Adrenal gland (tissue), 12 donors: ENCODE data around the gene PAMR1. TPM values are rescaled to one million over a fixed set of nuclear protein-coding genes. Genes with fewer than 3 reads are reported as not detected.

Experiments used
- DNase-seq, 7 donors: peaks; one replicate each; pipeline ENCODE4 v3.0.0-alpha.2; 2019 to 2020
- H3K27ac ChIP-seq, 5 donors: fragments of 200-600 bp; sonication (generic) in 4 of 5; 1 replicate in 3 of 5; 2 replicates in 2 of 5; pipeline versions ENCODE4 v1.5.1 to v1.8.0; 2016 to 2020; ENCODE audit warnings: mild to moderate bottlenecking in 1 of 5
- H3K27me3 ChIP-seq: fragments of 200-600 bp; 2 replicates; pipeline ENCODE4 v1.8.0; 2021
- H3K36me3 ChIP-seq, 2 donors: fragments of 200-600 bp; replicated peaks in 1 of 2; 1 replicate in 1 of 2; 2 replicates in 1 of 2; pipeline versions ENCODE4 v1.5.1 to v1.8.0; 2018 to 2022
- H3K4me1 ChIP-seq, 2 donors: fragments of 200-600 bp; replicated peaks in 1 of 2; 1 replicate in 1 of 2; 2 replicates in 1 of 2; pipeline versions ENCODE4 v1.5.1 to v1.8.0; 2018 to 2021
- H3K4me3 ChIP-seq, 4 donors: fragments of 200-600 bp; sonication (generic) in 3 of 4; one replicate each; pipeline ENCODE4 v1.5.1; 2016 to 2018
- H3K9me3 ChIP-seq, 3 donors: fragments of 200-600 bp; sonication (generic) in 1 of 3; replicated peaks in 1 of 3; 1 replicate in 2 of 3; 2 replicates in 1 of 3; pipeline versions ENCODE4 v1.5.1 to v1.8.0; 2016 to 2021
- POLR2A ChIP-seq, 2 donors: fragments of 450-650 bp; IDR thresholded peaks; one replicate each; pipeline ENCODE4 v1.6.1; 2017; ENCODE audit warnings: antibody characterized with exemption in 2 of 2, mild to moderate bottlenecking in 2 of 2, moderate library complexity in 1 of 2
- WGBS, 4 donors: extraction: QIAGEN DNeasy Blood & Tissue Kit in 2 of 4; methylation state at CpG; one replicate each; pipeline versions ENCODE4 v1.1.5 to v1.1.7; 2013 to 2017; 5-methylcytosine and 5-hydroxymethylcytosine counted together
- intact Hi-C, 2 donors: fragments of 100-400 bp; cut with DNase I; formaldehyde crosslinking; loops; one replicate each; pipeline versions ENCODE4 v1.14.1 to v1.15.0; 2022 to 2023
- polyA plus RNA-seq, 3 donors: library from polyadenylated mRNA; stranded (reverse); fragments of 200-250 nt in 2 of 3; fragments of 350-450 nt in 1 of 3; fragmentation: Illumina TruSeq in 1 of 3; extraction: RNeasy Lipid Tissue Mini Kit (QIAGEN cat#74804) in 1 of 3; gene quantifications; one replicate each; pipeline ENCODE4 v1.2.3, GENCODE V29; 2013 to 2014
- total RNA-seq, 9 donors: library from RNA; depleted of rRNA in 4 of 9; stranded (reverse); fragments of >200 nt in 4 of 9; fragments of 120-200 nt in 1 of 9; fragmentation: NEBNext Ultra II Directional in 1 of 9; extraction: Animal tissue kit (Norgen Biotek cat#: 25700) in 1 of 9; gene quantifications; one replicate each; pipeline versions ENCODE4 v1.1.0 to v1.2.4, GENCODE V29; 2013 to 2023
- TF ChIP-seq, protein P1 (sequence below), 6 experiments: fragments of 450-650 bp in 4 of 6; fragments of 200-600 bp in 2 of 6; sonication (generic) in 1 of 6; IDR thresholded peaks; 1 replicate in 5 of 6; 2 replicates in 1 of 6; pipeline versions ENCODE4 v1.5.1 to v1.8.0; 2016 to 2021; ENCODE audit warnings: antibody characterized with exemption in 6 of 6, mild to moderate bottlenecking in 2 of 6, moderate library complexity in 1 of 6
- donor health status: healthy with polysubstance abuse.
- donor health status: Bipolar disorder and iron deficiency.
- donor health status: DM: yes; HTN: yes; CAD: no.
- donor health status: DM: no; HTN: no; CAD: no.
- donor health status: DM: no; HTN: no; CAD: no.
- donor health status: DM: yes; HTN: yes; CAD: no.

Gene PAMR1
- total and polyA plus RNA-seq, 12 donors: 4.3 to 25.7 (median 11.2) TPM

DNA sequence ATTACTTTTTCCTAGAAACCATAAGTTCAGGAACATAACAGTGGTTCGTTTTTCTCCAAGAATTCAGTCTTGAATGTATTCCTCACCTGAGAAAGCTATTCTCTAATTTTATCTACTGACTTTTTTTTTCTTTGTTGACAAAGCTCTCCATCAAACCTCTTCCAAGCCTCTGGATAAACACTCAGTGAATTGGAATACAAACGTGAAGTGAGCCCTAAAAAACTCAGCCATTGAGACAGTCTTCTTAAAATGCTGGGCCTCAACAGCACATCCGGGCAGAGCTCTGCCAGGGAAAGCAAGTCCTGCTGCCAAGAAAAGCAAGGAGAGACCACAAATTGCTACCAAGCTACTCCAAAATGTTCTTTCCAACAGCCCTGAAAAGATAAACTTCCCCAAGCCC lies 98.3 kb downstream of the PAMR1 start:
- peaks cover 0 to 3% of the 10 kb centered on the region in 2 donors for H3K4me1 ChIP-seq
- H3K27ac ChIP-seq: no peak overlapping the region
- no peak overlapping the region for H3K4me3 ChIP-seq
- H3K36me3 ChIP-seq: no peaks in the 10 kb centered on the region
- H3K9me3 ChIP-seq: no peaks in the 10 kb centered on the region
- DNase-seq: no peak
- 45 to 47% (median 45%) methylated on average over 3 of the region's 3 CpGs for WGBS, 4 donors
- peaks cover 6% of the 10 kb centered on the region for H3K27me3 ChIP-seq
- intact Hi-C loops: no loop called here
- TF ChIP-seq, protein P1, sequence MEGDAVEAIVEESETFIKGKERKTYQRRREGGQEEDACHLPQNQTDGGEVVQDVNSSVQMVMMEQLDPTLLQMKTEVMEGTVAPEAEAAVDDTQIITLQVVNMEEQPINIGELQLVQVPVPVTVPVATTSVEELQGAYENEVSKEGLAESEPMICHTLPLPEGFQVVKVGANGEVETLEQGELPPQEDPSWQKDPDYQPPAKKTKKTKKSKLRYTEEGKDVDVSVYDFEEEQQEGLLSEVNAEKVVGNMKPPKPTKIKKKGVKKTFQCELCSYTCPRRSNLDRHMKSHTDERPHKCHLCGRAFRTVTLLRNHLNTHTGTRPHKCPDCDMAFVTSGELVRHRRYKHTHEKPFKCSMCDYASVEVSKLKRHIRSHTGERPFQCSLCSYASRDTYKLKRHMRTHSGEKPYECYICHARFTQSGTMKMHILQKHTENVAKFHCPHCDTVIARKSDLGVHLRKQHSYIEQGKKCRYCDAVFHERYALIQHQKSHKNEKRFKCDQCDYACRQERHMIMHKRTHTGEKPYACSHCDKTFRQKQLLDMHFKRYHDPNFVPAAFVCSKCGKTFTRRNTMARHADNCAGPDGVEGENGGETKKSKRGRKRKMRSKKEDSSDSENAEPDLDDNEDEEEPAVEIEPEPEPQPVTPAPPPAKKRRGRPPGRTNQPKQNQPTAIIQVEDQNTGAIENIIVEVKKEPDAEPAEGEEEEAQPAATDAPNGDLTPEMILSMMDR (IDR thresholded peaks at IDR 0.05): no peak
- TF ChIP-seq POLR2A (IDR thresholded peaks at IDR 0.05): no peak

DNA sequence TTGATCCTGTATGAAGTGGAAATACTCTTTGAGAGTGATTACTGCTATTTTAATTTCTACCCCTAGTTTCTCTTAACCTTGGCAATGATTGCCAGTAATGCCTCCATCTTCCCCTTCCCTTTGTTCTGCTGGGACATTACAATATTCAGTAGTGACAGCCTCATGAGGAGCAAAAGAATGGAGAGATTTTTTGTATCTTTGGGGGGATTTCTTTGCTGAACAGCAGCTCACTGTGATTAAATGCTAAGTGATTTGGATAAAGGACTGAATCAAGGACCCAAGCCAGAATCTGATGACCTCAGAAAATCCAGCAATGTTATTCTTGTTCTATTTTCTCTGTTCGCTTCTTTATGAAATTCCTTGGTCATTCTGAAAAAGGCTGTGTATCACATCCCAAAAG lies 99.1 kb downstream of the PAMR1 start:
- Histone ChIP-seq H3K27me3 (peaks cover 1% of the 10 kb centered on the region), H3K4me1 (peaks cover 0 to 3% of the 10 kb centered on the region in 2 donors), H3K4me3 (no peak overlapping the region), H3K9me3 (no peaks in the 10 kb centered on the region), H3K36me3 (no peaks in the 10 kb centered on the region), H3K27ac (no peak overlapping the region)
- intact Hi-C loops: no loop called here
- no peak for TF ChIP-seq POLR2A (IDR thresholded peaks at IDR 0.05)
- TF ChIP-seq, protein P1 (IDR thresholded peaks at IDR 0.05): no peak
- DNase-seq: no peak
- 41 to 71% (median 64%) methylated on average over 1 of the region's 1 CpG for WGBS, 4 donors

DNA sequence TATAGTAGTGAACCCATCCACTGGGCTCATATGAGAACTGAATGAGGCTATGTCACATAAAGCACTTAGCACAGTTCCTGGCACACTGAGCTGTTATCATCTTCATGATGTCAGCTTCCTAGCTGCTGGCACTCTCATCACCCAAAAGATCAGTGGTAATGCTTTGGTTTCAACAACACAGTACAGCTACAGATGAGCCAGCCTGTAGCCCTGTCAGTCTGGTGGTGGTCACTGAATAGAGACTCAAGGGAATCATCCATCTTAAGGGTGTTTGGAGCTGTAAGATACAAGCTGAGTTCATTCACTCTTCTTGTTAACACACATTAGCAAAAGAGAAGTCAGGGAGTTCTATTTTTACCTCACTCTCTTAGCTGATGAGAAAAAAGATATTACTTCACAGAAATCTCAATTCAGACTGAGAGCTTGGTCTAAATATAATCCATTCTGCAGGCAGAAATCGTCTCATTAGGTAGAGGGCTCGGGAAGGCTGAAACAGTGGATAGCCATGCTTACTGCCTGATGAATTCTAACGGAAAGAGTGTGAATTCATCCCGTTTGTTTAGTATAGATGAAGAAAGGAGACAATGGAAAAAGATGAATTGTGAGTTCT lies 99.7 kb downstream of the PAMR1 start:
- TF ChIP-seq, protein P1 (IDR thresholded peaks at IDR 0.05): no peak
- TF ChIP-seq POLR2A (IDR thresholded peaks at IDR 0.05): no peak
- no peak overlapping the region for H3K4me3 ChIP-seq
- H3K27ac ChIP-seq: no peak overlapping the region
- WGBS, 4 donors: 37 to 54% (median 43%) methylated on average over 4 of the region's 4 CpGs
- no peaks in the 10 kb centered on the region for H3K9me3 ChIP-seq
- H3K4me1 ChIP-seq: peaks cover 0 to 3% of the 10 kb centered on the region in 2 donors
- intact Hi-C loops: no loop called here
- DNase-seq: no peak
- H3K36me3 ChIP-seq: no peaks in the 10 kb centered on the region
- peaks cover 8% of the 10 kb centered on the region for H3K27me3 ChIP-seq

DNA sequence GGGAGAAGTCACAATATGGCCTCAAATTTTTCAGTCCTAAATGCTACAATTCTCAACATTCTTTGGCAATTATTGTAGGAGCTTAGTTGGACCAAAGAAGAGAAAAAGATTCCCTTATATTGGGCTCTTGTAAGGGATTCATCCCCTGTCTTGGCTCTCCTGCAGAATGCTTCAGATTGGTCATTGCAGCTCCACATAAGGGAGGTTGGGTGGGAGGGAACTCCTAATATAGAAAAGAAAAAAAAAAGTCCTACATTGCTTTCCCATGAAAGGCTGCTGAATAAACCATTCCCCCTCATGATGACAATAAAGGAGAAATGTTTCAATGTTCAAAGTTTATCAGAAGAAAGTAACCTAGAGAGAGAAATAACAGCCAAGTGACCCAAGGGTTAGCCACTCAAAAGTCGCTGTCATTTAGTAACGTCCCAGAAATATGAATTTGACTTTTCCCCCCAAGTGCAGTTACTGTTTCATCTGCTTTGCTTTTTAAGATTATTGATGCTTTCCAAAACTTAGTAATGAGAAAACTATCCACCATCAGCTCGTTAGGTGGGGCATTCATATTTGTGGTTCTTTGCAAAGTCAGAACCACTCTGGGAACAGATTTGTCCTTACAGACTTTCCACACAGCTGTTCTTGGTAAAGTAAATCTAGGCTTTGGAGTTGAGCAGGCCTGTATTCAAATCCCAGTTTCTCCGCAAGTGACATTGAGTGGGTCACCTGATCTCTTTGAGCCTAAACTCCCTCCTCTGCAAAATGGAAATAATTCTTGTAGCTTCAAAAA lies 101.1 kb downstream of the PAMR1 start:
- H3K27ac ChIP-seq: no peak overlapping the region
- 53 to 60% (median 56%) methylated on average over 4 of the region's 4 CpGs for WGBS, 4 donors
- intact Hi-C loops: no loop called here
- H3K9me3 ChIP-seq: no peaks in the 10 kb centered on the region
- no peaks in the 10 kb centered on the region for H3K36me3 ChIP-seq
- DNase-seq: no peak
- peaks cover 4 to 9% of the 10 kb centered on the region in 2 donors for H3K4me1 ChIP-seq
- no peak for TF ChIP-seq POLR2A (IDR thresholded peaks at IDR 0.05)
- TF ChIP-seq, protein P1 (IDR thresholded peaks at IDR 0.05): no peak
- peaks cover 19% of the 10 kb centered on the region for H3K27me3 ChIP-seq
- no peak overlapping the region for H3K4me3 ChIP-seq
